ENCODE results near the gene H3-3A. TPM values are rescaled to one million over a fixed set of nuclear protein-coding genes. Genes with fewer than 3 reads are reported as not detected.

H3-3A gene
- total and polyA plus RNA-seq, 12 donors, result 216 to 772 (median 421) TPM

DNA sequence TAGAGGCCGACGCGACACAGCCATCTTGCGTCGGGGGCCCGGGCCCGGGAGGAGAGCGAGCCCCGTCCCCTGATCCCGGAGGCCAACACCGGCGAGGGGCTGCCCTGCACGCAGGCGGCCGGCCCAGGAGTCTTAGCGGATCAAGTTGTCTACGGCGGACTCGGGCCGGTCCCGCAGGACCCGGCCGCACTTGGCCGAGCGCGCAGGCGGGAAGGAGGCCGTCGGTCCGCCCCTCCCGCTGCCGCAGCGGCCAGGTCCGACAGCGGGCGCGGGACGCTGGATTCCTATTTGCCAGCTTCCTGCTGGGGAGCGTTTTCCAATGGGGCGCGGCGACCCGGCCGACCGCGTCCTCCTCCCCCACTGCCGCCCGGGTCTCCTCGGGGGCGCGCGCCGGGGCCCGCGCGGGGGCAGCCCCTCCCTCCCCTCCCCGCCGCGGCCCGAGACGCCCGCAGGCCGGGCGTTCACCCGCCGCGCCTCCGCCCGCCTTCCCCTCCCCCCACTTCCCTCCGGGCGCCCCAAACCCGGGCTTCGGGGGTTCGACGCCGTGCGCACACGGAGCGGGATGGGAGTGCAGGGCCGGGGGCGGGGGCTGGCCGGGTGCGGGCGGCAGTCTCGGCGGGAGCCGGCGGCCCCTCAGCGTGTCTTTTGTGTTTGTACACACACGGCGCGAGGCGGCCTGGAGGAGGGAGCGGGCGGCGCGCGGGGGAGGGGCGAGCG lies 517 bp upstream of the H3-3A start:
- peaks cover 6 to 37% of the 10 kb centered on the region in 2 donors for H3K4me1 ChIP-seq (replicated peaks in 1 of 2)
- peak; percentile 79 to 87 (median 83) for DNase-seq
- intact Hi-C loops (cut with DNase I), result loop anchor here in 1 of 2 donors (10.0 kb wide), 1 partner anchor 123 kb away; the partner anchor contains the start of gene ACBD3
- peak overlapping the region; percentile 54 to 95 (median 56) for H3K4me3 ChIP-seq
- peak overlapping the region; percentile 91 to 99 (median 98) for H3K27ac ChIP-seq
- peaks cover 0 to 14% of the 10 kb centered on the region in 2 donors for H3K36me3 ChIP-seq (replicated peaks in 1 of 2)
- 0 to 1% (median 0%) methylated on average over 9 to 100 of the region's 100 CpGs for WGBS, 4 donors
- TF ChIP-seq, protein P1, sequence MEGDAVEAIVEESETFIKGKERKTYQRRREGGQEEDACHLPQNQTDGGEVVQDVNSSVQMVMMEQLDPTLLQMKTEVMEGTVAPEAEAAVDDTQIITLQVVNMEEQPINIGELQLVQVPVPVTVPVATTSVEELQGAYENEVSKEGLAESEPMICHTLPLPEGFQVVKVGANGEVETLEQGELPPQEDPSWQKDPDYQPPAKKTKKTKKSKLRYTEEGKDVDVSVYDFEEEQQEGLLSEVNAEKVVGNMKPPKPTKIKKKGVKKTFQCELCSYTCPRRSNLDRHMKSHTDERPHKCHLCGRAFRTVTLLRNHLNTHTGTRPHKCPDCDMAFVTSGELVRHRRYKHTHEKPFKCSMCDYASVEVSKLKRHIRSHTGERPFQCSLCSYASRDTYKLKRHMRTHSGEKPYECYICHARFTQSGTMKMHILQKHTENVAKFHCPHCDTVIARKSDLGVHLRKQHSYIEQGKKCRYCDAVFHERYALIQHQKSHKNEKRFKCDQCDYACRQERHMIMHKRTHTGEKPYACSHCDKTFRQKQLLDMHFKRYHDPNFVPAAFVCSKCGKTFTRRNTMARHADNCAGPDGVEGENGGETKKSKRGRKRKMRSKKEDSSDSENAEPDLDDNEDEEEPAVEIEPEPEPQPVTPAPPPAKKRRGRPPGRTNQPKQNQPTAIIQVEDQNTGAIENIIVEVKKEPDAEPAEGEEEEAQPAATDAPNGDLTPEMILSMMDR (IDR thresholded peaks at IDR 0.05), result no peak
- peak; percentile 60 to 86 for TF ChIP-seq POLR2A (IDR thresholded peaks at IDR 0.05)
- no peaks in the 10 kb centered on the region for H3K27me3 ChIP-seq
- no peaks in the 10 kb centered on the region for H3K9me3 ChIP-seq (replicated peaks in 1 of 3)

DNA sequence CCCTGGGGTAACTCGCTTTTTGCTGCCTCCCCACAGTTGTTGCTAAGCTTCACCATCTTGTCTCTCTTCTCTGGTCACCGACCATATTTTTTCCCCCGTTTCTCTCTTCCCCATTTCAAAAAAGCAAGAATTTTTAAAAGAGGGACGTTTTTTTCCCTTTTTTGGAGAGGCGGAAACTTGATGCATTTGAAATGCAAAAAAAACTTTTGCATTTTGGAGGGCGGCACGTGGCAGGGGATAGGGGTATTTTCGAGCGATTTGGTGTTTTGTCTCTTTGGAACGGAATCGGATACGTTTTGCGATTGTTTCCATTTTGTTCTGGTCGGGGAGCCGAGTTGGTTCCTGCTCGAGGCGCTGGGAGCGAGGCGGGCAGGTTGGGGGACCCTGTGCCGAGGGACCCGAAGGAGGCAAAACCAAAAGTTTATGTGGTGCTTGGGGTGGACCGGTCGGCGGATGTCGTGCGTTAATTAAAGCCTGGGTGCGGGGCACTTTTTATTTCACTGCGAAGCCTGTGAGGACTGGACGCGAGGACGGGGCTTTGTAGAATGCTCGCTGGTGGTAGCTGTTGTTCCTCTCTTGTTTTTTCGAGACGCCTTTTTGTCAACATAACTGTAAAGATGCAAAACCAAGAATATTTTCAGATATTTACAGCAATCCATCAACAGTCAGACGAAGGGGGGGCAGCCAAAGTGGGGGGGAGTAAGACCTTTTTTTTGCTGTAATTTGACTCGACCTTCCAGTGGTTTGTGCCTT lies 884 bp downstream of the H3-3A start:
- peak; percentile 37 to 76 (median 64) for DNase-seq
- 0 to 1% (median 0%) methylated on average over 36 of the region's 36 CpGs for WGBS, 4 donors
- Histone ChIP-seq H3K4me1 (replicated peaks in 1 of 2) (peaks cover 6 to 51% of the 10 kb centered on the region in 2 donors), H3K27me3 (no peaks in the 10 kb centered on the region), H3K36me3 (replicated peaks in 1 of 2) (peaks cover 0 to 28% of the 10 kb centered on the region in 2 donors), H3K27ac (peak overlapping the region; percentile 99), H3K9me3 (replicated peaks in 1 of 3) (no peaks in the 10 kb centered on the region), H3K4me3 (peak overlapping the region; percentile 69 to 95 (median 84))
- intact Hi-C loops (cut with DNase I), result loop anchor here in 1 of 2 donors (10.0 kb wide), 1 partner anchor 121 kb away; the partner anchor contains the start of gene ACBD3
- TF ChIP-seq, protein P1 (IDR thresholded peaks at IDR 0.05), result no peak
- peak in 1 of 2 donors; percentile 24 for TF ChIP-seq POLR2A (IDR thresholded peaks at IDR 0.05)

DNA sequence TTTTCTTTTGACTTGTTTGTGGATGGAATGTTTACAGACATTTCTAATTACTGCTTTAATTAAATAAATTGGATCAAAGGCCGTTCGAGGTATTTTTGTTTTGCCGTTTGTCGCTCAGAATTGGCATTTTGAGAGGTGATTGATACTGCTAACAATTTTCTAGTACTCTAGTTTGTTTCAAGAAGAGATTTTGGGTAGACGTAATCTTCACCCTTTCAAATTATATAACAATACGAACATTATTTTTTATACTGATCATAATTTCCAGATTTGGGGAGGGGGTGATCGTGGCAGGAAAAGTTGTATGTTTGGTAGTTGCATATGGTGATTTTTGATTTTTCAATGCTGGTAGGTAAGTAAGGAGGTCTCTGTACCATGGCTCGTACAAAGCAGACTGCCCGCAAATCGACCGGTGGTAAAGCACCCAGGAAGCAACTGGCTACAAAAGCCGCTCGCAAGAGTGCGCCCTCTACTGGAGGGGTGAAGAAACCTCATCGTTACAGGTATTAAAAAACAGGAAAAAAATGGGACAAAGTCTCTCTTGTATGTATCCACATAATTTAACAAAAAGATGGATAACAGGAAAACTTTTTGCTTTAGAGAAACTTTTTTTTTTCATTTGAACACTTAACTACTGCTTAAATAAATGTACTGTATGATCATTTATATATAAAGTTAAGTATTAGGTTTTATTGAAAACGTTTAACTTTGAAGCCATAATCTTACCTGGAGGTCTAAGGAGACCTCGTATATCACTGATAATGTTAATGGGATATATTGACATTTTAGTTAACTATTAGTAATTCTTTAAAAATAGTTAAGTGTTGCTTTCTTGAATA lies 1.7 kb downstream of the H3-3A start:
- 0 to 1% (median 1%) methylated on average over 17 of the region's 17 CpGs for WGBS, 4 donors
- H3K4me1 ChIP-seq (replicated peaks in 1 of 2), result peaks cover 6 to 59% of the 10 kb centered on the region in 2 donors
- intact Hi-C loops (cut with DNase I), result loop anchor here in 1 of 2 donors (2.0 to 10.0 kb wide), 2 partner anchors 57 to 121 kb away; partner anchors contain the start of gene ACBD3

More for the DNA sequence above, 1.7 kb downstream of the H3-3A start:
- peak in 1 of 7 donors; percentile 68 for DNase-seq
- no peaks in the 10 kb centered on the region for H3K9me3 ChIP-seq (replicated peaks in 1 of 3)
- peak overlapping the region; percentile 69 to 95 (median 84) for H3K4me3 ChIP-seq
- peaks cover 0 to 36% of the 10 kb centered on the region in 2 donors for H3K36me3 ChIP-seq (replicated peaks in 1 of 2)
- H3K27ac ChIP-seq, result peak overlapping the region; percentile 99
- H3K27me3 ChIP-seq, result no peaks in the 10 kb centered on the region
- TF ChIP-seq POLR2A (IDR thresholded peaks at IDR 0.05), result peak; percentile 43 to 79
- TF ChIP-seq, protein P1 (IDR thresholded peaks at IDR 0.05), result peak; percentile 71 to 89 (median 81)
